ENCODE data around the gene FAM200B. TPM values are rescaled to one million over a fixed set of nuclear protein-coding genes. Genes with fewer than 3 reads are reported as not detected.

FAM200B gene
- total and polyA plus RNA-seq, 8 donors = 18.7 to 86.1 (median 37.8) TPM

DNA sequence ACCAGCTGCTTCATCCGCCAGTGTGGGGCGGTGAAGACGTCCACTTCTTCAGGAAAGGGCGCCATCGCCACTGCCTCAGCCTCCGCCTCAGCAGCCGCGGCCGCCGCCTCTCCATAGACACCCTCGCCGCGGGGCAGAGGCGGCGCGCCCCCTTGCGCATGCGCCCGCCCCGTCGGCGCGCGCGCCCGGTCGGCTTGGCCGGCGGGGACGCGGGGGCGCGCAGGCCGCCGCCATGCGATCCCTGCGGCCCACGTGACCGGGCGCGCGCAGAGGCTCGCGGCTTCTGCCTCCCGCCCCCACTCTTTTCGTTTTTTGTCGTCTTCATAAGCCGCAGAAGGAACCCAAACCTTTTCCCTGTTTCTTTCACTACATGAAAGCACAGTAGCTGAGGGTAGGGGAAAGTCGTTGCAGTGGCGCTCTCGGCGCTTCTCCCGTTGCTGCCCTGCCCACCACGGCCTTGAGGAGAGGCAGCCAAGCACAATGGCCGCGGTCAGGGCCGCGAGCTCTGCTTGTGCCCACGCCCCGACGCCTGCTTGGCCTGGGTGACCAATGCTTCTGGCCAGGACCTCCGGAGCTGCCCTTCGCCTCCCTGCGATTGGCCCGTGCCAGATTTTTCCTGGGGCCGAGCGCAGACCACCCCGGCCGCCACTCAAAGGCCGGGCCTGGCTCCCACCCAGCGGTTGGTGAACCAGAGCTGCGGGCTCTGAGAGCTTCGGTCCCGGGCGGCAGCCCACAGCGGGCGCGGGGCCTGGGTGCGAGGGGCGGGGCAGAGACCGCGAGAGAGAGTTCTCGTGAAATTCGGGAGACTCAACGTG, 26.2 kb upstream of the FAM200B start, which contains the start of gene FBXL5:
Gene FBXL5, minus strand, starts transcription at position 135 of the 815 bp plus-strand sequence. Its CDS starts 70 bp downstream, at position 65.
- DNase-seq = peak; percentile 84 to 96
- peak within 1 kb of the TSS; percentile 94 to 100 (median 98) for H3K27ac ChIP-seq
- no peaks in the 10 kb centered on the region for H3K36me3 ChIP-seq
- H3K9me3 ChIP-seq = no peaks in the 10 kb centered on the region
- intact Hi-C loops (cut with DNase I; ENCODE audit: low total_unique reads) = no loop called here
- H3K4me1 ChIP-seq = peaks cover 33 to 61% (median 37%) of the 10 kb centered on the region in 4 donors
- 2 to 9% (median 4%) methylated on average over 61 to 85 of the region's 85 CpGs for WGBS, 5 donors
- TF ChIP-seq POLR2AphosphoS5 (IDR thresholded peaks at IDR 0.05) = peak in 2 of 3 donors; percentile 83 to 90
- no peak for TF ChIP-seq EP300 (IDR thresholded peaks at IDR 0.05)
- TF ChIP-seq POLR2A (IDR thresholded peaks at IDR 0.05) = peak in 1 of 4 donors; percentile 47
- TF ChIP-seq, protein P1, sequence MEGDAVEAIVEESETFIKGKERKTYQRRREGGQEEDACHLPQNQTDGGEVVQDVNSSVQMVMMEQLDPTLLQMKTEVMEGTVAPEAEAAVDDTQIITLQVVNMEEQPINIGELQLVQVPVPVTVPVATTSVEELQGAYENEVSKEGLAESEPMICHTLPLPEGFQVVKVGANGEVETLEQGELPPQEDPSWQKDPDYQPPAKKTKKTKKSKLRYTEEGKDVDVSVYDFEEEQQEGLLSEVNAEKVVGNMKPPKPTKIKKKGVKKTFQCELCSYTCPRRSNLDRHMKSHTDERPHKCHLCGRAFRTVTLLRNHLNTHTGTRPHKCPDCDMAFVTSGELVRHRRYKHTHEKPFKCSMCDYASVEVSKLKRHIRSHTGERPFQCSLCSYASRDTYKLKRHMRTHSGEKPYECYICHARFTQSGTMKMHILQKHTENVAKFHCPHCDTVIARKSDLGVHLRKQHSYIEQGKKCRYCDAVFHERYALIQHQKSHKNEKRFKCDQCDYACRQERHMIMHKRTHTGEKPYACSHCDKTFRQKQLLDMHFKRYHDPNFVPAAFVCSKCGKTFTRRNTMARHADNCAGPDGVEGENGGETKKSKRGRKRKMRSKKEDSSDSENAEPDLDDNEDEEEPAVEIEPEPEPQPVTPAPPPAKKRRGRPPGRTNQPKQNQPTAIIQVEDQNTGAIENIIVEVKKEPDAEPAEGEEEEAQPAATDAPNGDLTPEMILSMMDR (IDR thresholded peaks at IDR 0.05) = no peak
- peak within 1 kb of the TSS; percentile 65 to 84 (median 76) for H3K4me3 ChIP-seq
- no peaks in the 10 kb centered on the region for H3K27me3 ChIP-seq

DNA sequence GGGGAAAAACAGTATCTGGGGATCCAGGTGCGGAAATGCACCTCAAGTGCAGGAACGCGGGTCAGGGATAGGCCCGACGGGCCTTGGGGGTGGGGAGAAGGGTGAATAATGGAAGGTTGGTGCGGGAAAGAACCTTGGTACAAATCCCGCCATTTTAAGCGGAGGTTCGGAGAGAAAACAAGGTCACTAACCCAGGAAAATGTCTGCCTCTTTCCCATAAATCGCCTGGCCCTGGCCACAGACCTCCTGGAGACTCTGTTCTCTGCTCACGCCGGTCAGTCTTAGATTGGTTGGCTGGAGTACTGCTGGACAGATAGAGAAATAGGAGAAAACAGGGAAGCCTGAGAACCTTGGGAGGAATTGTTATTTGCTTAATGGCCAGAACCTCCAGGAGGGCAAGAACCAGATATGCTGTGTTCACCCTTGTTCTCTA, 25.6 kb upstream of the FAM200B start:
- intact Hi-C loops (cut with DNase I; ENCODE audit: low total_unique reads) = no loop called here
- Histone ChIP-seq H3K27ac (peak overlapping the region; percentile 94 to 100 (median 98)), H3K27me3 (no peaks in the 10 kb centered on the region), H3K4me1 (peaks cover 28 to 55% (median 31%) of the 10 kb centered on the region in 4 donors), H3K4me3 (peak overlapping the region; percentile 65 to 84 (median 76)), H3K36me3 (no peaks in the 10 kb centered on the region), H3K9me3 (no peaks in the 10 kb centered on the region)
- 59 to 70% (median 66%) methylated on average over 12 of the region's 12 CpGs for WGBS, 5 donors
- DNase-seq = no peak
- TF ChIP-seq EP300 (IDR thresholded peaks at IDR 0.05) = no peak
- TF ChIP-seq, protein P1 (IDR thresholded peaks at IDR 0.05) = no peak
- TF ChIP-seq POLR2A (IDR thresholded peaks at IDR 0.05) = no peak
- TF ChIP-seq POLR2AphosphoS5 (IDR thresholded peaks at IDR 0.05) = no peak

DNA sequence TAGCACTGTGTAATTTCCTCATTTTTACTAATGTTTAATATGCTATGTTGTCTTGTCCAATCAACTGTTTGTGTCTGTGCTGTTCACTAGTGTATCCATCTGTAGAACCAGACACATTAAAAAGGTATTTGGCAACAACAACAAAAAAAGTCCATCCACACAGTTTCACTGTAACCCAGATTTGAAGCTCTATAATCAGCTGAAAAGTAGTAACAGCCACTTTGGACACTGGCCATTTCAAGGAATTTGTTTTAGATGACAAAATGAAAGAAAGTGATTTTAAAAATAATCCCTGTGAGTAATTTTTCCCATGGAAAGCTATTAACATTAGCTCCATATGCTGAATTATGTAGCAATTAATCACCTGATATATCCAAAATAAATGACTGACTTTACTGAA, 24.3 kb upstream of the FAM200B start:
- Histone ChIP-seq H3K27ac (peak overlapping the region in 2 of 5 donors; percentile 18 to 24), H3K9me3 (no peaks in the 10 kb centered on the region), H3K36me3 (no peaks in the 10 kb centered on the region), H3K4me3 (no peak overlapping the region), H3K4me1 (peaks cover 15 to 42% (median 21%) of the 10 kb centered on the region in 4 donors), H3K27me3 (no peaks in the 10 kb centered on the region)
- TF ChIP-seq POLR2AphosphoS5 (IDR thresholded peaks at IDR 0.05) (no peak), POLR2A (IDR thresholded peaks at IDR 0.05) (no peak), EP300 (IDR thresholded peaks at IDR 0.05) (no peak)
- TF ChIP-seq, protein P1 (IDR thresholded peaks at IDR 0.05) = no peak
- DNase-seq = peak in 1 of 2 donors; percentile 30
- intact Hi-C loops (cut with DNase I; ENCODE audit: low total_unique reads) = no loop called here

DNA sequence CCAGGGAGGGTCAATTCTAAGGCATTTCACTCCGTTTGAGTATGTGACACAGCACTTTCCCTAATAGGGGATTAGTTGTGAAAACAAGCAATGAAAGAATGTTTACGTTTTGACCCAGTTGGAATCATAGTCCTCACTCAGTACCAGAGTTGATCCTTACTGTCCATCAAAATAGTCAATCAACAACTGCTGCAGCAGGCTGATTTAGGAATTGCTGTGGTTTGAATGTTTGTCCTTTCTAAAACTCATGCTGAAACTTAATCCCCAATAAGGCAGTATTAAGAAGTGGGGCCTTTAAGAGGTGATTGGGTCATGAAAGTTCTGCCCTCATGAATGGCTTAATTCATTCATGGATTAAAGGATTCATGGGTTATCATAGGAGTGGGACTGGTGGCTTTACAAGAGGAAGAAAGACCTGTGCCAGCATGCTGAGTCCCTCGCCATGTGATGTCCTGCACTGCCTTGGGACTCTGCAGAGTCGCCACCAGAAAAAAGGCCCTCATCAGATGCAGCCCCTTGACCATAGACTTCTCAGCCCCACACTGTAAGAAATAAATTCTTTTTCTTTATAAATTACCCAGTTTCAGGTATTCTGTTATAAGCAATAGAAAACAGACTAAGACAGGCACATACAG, 23.4 kb upstream of the FAM200B start:
- intact Hi-C loops (cut with DNase I; ENCODE audit: low total_unique reads) = no loop called here

More for the DNA sequence above, 23.4 kb upstream of the FAM200B start:
- 78 to 89% (median 85%) methylated on average over 4 of the region's 4 CpGs for WGBS, 5 donors
- TF ChIP-seq POLR2A (IDR thresholded peaks at IDR 0.05) (no peak), POLR2AphosphoS5 (IDR thresholded peaks at IDR 0.05) (no peak), EP300 (IDR thresholded peaks at IDR 0.05) (no peak)
- TF ChIP-seq, protein P1 (IDR thresholded peaks at IDR 0.05) = no peak
- no peaks in the 10 kb centered on the region for H3K36me3 ChIP-seq
- peak overlapping the region in 1 of 4 donors; percentile 13 for H3K4me3 ChIP-seq
- peak overlapping the region in 2 of 5 donors; percentile 24 to 45 for H3K27ac ChIP-seq
- DNase-seq = no peak
- H3K9me3 ChIP-seq = no peaks in the 10 kb centered on the region
- peaks cover 7 to 33% (median 13%) of the 10 kb centered on the region in 4 donors for H3K4me1 ChIP-seq
- no peaks in the 10 kb centered on the region for H3K27me3 ChIP-seq
